ENCODE data around the gene LYZL6. TPM values are rescaled to one million over a fixed set of nuclear protein-coding genes. Genes with fewer than 3 reads are reported as not detected.
A peak's percentile ranks its signal among the peaks of the same experiment; 100 is the strongest.

The LYZL6 gene
- total and polyA plus RNA-seq, 4 experiments from 2014 or later, result not detected

DNA sequence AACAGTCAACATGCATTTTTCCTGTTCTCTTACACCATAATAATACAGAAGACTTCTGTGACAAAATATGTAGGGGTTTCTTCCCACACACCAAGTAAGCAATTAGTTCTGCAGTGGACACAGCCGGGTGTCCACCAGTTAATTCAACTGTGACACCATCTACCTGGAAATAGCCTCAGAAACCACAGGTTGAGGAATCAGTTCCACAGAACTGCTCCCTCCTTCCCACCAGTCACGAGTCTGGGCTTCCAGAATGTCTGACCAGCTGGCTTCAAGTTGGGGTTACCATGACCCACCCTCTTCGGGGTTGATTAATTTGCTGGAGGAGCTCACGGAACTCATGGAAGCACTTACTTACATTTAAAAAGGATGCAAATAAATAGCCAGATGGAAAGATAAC is 49.8 kb downstream of the LYZL6 start:
- ChIA-PET CTCF (ENCODE audit: partially characterized antibody) (no interaction called here), POLR2A (ENCODE audit: partially characterized antibody) (interaction anchor here (6.2 to 7.0 kb wide), 2 partner anchors 7 to 16 kb away, joined by 62 to 141 read pairs; partner anchors contain the start of gene CCL5)
- Mint-ChIP-seq H3K36me3 (no peaks in the 10 kb centered on the region), H3K27me3 (peaks cover 0 to 2% of the 10 kb centered on the region in 2 donors), H3K27ac (peak overlapping the region in 1 of 7 donors; percentile 81), H3K4me3 (no peak overlapping the region), H3K9me3 (peaks cover 0 to 3% (median 0%) of the 10 kb centered on the region in 8 donors), H3K4me1 (peaks cover 43 to 82% (median 66%) of the 10 kb centered on the region in 4 donors)
- Histone ChIP-seq H3K36me3 (ENCODE audit: insufficient read depth, low read length) (no peaks in the 10 kb centered on the region), H3K9me3 (ENCODE audit: control insufficient read depth in 1 of 2, low read length in 2 of 2) (no peaks in the 10 kb centered on the region), H3K27ac (ENCODE audit: low read depth, low read length) (no peak overlapping the region), H3K4me3 (ENCODE audit: low read length in 2 of 2) (no peak overlapping the region), H3K27me3 (ENCODE audit: insufficient read depth, low read length) (no peaks in the 10 kb centered on the region), H3K4me1 (ENCODE audit: insufficient read depth, low read length) (peaks cover 74% of the 10 kb centered on the region)
- DNase-seq, result no peak
- intact Hi-C loops (cut with micrococcal nuclease), result no loop called here

- Histone ChIP-seq H3K9me3 (ENCODE audit: control insufficient read depth in 1 of 2, low read length in 2 of 2) (no peaks in the 10 kb centered on the region), H3K4me3 (ENCODE audit: low read length in 2 of 2) (no peak overlapping the region), H3K4me1 (ENCODE audit: insufficient read depth, low read length) (peaks cover 68% of the 10 kb centered on the region), H3K36me3 (ENCODE audit: insufficient read depth, low read length) (no peaks in the 10 kb centered on the region), H3K27ac (ENCODE audit: low read depth, low read length) (no peak overlapping the region), H3K27me3 (ENCODE audit: insufficient read depth, low read length) (no peaks in the 10 kb centered on the region)
- Mint-ChIP-seq H3K27ac (peak overlapping the region; percentile 78 to 92 (median 90)), H3K36me3 (no peaks in the 10 kb centered on the region), H3K4me3 (peak overlapping the region in 5 of 8 donors; percentile 15 to 78 (median 45)), H3K4me1 (peaks cover 40 to 74% (median 62%) of the 10 kb centered on the region in 4 donors), H3K27me3 (peaks cover 0 to 2% of the 10 kb centered on the region in 2 donors), H3K9me3 (peaks cover 0 to 3% (median 0%) of the 10 kb centered on the region in 8 donors)
- intact Hi-C loops (cut with micrococcal nuclease), result no loop called here
- CTCF ChIA-PET (ENCODE audit: partially characterized antibody), result interaction anchor here (0.9 kb wide), 1 partner anchor 21 kb away, joined by 3 read pairs; no protein-coding TSS in a partner anchor
- POLR2A ChIA-PET (ENCODE audit: partially characterized antibody), result interaction anchor here (1.0 to 7.8 kb wide), 6 partner anchors 8 to 43 kb away, joined by 3 to 141 read pairs (median 29); partner anchors contain the start of genes CCL5 and HEATR9
- peak in 1 of 5 donors; percentile 75 for DNase-seq
Measured at GRCh38 chr17:35892091-35893035, 51.1 kb downstream of the LYZL6 start.

DNA sequence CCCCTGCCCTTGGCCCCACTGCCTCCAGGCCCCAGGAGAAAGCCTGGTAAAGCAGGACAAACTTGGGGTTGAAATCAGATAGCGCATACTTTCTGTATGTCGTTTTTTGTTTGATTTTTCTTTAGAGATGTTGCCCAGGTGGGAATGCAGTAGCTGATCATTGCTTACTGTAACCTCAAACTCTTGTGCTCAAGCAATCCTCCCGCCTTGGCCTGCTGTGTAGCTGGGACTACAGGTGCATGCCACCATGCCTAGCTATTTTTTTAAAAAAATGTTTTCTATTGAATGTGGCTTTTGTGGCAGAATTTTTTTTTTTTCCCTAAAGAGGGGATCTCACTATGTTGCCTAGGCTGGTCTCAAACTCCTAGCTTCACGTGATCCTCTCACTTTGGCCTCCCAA is 52.2 kb downstream of the LYZL6 start:
- H3K27me3 Mint-ChIP-seq, result peaks cover 0 to 2% of the 10 kb centered on the region in 2 donors
- H3K36me3 Mint-ChIP-seq, result no peaks in the 10 kb centered on the region
- H3K27ac ChIP-seq (ENCODE audit: low read depth, low read length), result peak overlapping the region; percentile 6
- H3K27me3 ChIP-seq (ENCODE audit: insufficient read depth, low read length), result no peaks in the 10 kb centered on the region
- peak in 2 of 5 donors; percentile 16 to 37 for DNase-seq
- H3K4me1 Mint-ChIP-seq, result peaks cover 40 to 69% (median 59%) of the 10 kb centered on the region in 4 donors
- ChIA-PET POLR2A (ENCODE audit: partially characterized antibody) (interaction anchor here (0.6 to 7.8 kb wide), 11 partner anchors 9 to 591 kb away, joined by 3 to 141 read pairs (median 10); partner anchors contain the start of genes CCL5, HEATR9, LYZL6 and RDM1), CTCF (ENCODE audit: partially characterized antibody) (interaction anchor here (0.7 to 2.3 kb wide), 3 partner anchors 9 to 52 kb away, joined by 3 to 11 read pairs (median 3); no protein-coding TSS in a partner anchor)
- H3K36me3 ChIP-seq (ENCODE audit: insufficient read depth, low read length), result no peaks in the 10 kb centered on the region
- no peak overlapping the region for H3K4me3 ChIP-seq (ENCODE audit: low read length in 2 of 2)
- peak overlapping the region; percentile 80 to 91 (median 87) for H3K27ac Mint-ChIP-seq
- intact Hi-C loops (cut with micrococcal nuclease), result no loop called here
- peaks cover 0 to 3% (median 0%) of the 10 kb centered on the region in 8 donors for H3K9me3 Mint-ChIP-seq
- peak overlapping the region in 4 of 8 donors; percentile 49 to 68 (median 56) for H3K4me3 Mint-ChIP-seq
- peaks cover 63% of the 10 kb centered on the region for H3K4me1 ChIP-seq (ENCODE audit: insufficient read depth, low read length)
- H3K9me3 ChIP-seq (ENCODE audit: control insufficient read depth in 1 of 2, low read length in 2 of 2), result no peaks in the 10 kb centered on the region

DNA sequence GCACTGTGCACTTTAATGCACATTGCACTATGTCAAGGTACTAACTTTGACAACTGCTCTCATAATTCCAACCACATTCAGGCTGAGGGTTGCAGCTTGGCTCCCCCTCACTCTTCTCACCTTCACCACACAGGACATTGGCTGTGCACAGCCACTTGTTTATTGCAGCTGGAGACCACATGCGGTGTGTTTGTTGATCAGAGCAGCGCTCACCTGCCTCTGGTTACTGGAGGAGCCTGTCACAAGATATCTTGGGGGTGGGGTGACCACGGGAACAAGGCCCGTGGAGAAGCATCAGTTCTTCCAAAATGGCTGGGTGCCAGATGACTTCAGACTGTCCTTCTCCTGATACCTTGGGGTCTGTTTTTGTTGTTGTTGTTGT is 52.7 kb downstream of the LYZL6 start:
- peaks cover 37 to 64% (median 54%) of the 10 kb centered on the region in 4 donors for H3K4me1 Mint-ChIP-seq
- H3K27ac Mint-ChIP-seq, result peak overlapping the region; percentile 80 to 91 (median 87)
- H3K4me1 ChIP-seq (ENCODE audit: insufficient read depth, low read length), result peaks cover 58% of the 10 kb centered on the region
- POLR2A ChIA-PET (ENCODE audit: partially characterized antibody), result interaction anchor here (0.6 to 7.8 kb wide), 12 partner anchors 10 to 835 kb away, joined by 3 to 141 read pairs (median 8); partner anchors contain the start of genes CCL5, HEATR9, LYZL6 and RDM1
- no peaks in the 10 kb centered on the region for H3K9me3 Mint-ChIP-seq
- H3K27me3 ChIP-seq (ENCODE audit: insufficient read depth, low read length), result no peaks in the 10 kb centered on the region
- peak overlapping the region; percentile 6 for H3K27ac ChIP-seq (ENCODE audit: low read depth, low read length)
- DNase-seq, result peak; percentile 72 to 83 (median 75)
- intact Hi-C loops (cut with micrococcal nuclease), result no loop called here
- H3K36me3 ChIP-seq (ENCODE audit: insufficient read depth, low read length), result no peaks in the 10 kb centered on the region
- CTCF ChIA-PET (ENCODE audit: partially characterized antibody), result interaction anchor here (0.7 to 2.3 kb wide), 8 partner anchors 10 to 259 kb away, joined by 3 to 11 read pairs (median 4); partner anchors contain the start of genes CCL5 and TAF15
- H3K4me3 ChIP-seq (ENCODE audit: low read length in 2 of 2), result no peak overlapping the region
- H3K9me3 ChIP-seq (ENCODE audit: control insufficient read depth in 1 of 2, low read length in 2 of 2), result no peaks in the 10 kb centered on the region
- no peaks in the 10 kb centered on the region for H3K27me3 Mint-ChIP-seq
- no peaks in the 10 kb centered on the region for H3K36me3 Mint-ChIP-seq
- H3K4me3 Mint-ChIP-seq, result peak overlapping the region in 6 of 8 donors; percentile 14 to 68 (median 52)

- intact Hi-C loops (cut with micrococcal nuclease), result no loop called here
- Histone ChIP-seq H3K9me3 (ENCODE audit: control insufficient read depth in 1 of 2, low read length in 2 of 2) (no peaks in the 10 kb centered on the region), H3K4me1 (ENCODE audit: insufficient read depth, low read length) (peaks cover 52% of the 10 kb centered on the region), H3K4me3 (ENCODE audit: low read length in 2 of 2) (no peak overlapping the region), H3K27ac (ENCODE audit: low read depth, low read length) (peak overlapping the region; percentile 19), H3K27me3 (ENCODE audit: insufficient read depth, low read length) (no peaks in the 10 kb centered on the region), H3K36me3 (ENCODE audit: insufficient read depth, low read length) (no peaks in the 10 kb centered on the region)
- Mint-ChIP-seq H3K27ac (peak overlapping the region; percentile 75 to 95 (median 87)), H3K4me3 (peak overlapping the region in 5 of 8 donors; percentile 21 to 70 (median 58)), H3K27me3 (no peaks in the 10 kb centered on the region), H3K4me1 (peaks cover 34 to 57% (median 48%) of the 10 kb centered on the region in 4 donors), H3K36me3 (peaks cover 0 to 2% of the 10 kb centered on the region in 2 donors), H3K9me3 (no peaks in the 10 kb centered on the region)
- CTCF ChIA-PET (ENCODE audit: partially characterized antibody), result interaction anchor here (0.7 to 2.3 kb wide), 9 partner anchors 10 to 260 kb away, joined by 3 to 11 read pairs (median 4); partner anchors contain the start of genes CCL5 and TAF15
- peak in 1 of 5 donors; percentile 36 for DNase-seq
- POLR2A ChIA-PET (ENCODE audit: partially characterized antibody), result interaction anchor here (0.7 to 7.8 kb wide), 14 partner anchors 10 to 836 kb away, joined by 3 to 141 read pairs (median 6); partner anchors contain the start of genes CCL5, HEATR9, LYZL6 and RDM1
Measured at GRCh38 chr17:35889818-35890773, 53.4 kb downstream of the LYZL6 start.

GRCh38 chr17:35889241-35889640 is 54.3 kb downstream of the LYZL6 start:
- H3K4me3 ChIP-seq (ENCODE audit: low read length in 2 of 2), result no peak overlapping the region
- no peaks in the 10 kb centered on the region for H3K9me3 ChIP-seq (ENCODE audit: control insufficient read depth in 1 of 2, low read length in 2 of 2)
- H3K27me3 Mint-ChIP-seq, result no peaks in the 10 kb centered on the region
- H3K4me1 ChIP-seq (ENCODE audit: insufficient read depth, low read length), result peaks cover 52% of the 10 kb centered on the region
- ChIA-PET POLR2A (ENCODE audit: partially characterized antibody) (interaction anchor here (1.1 to 7.8 kb wide), 8 partner anchors 11 to 713 kb away, joined by 4 to 141 read pairs (median 12); partner anchors contain the start of genes CCL5, HEATR9, RDM1 and TAF15), CTCF (ENCODE audit: partially characterized antibody) (interaction anchor here (1.2 to 2.3 kb wide), 5 partner anchors 10 to 261 kb away, joined by 4 to 10 read pairs (median 4); partner anchors contain the start of genes CCL5 and TAF15)
- H3K36me3 ChIP-seq (ENCODE audit: insufficient read depth, low read length), result no peaks in the 10 kb centered on the region
- no peak overlapping the region for H3K27ac ChIP-seq (ENCODE audit: low read depth, low read length)
- H3K9me3 Mint-ChIP-seq, result no peaks in the 10 kb centered on the region
- peaks cover 0 to 2% of the 10 kb centered on the region in 2 donors for H3K36me3 Mint-ChIP-seq
- H3K4me3 Mint-ChIP-seq, result peak overlapping the region in 4 of 8 donors; percentile 24 to 65 (median 46)
- no peaks in the 10 kb centered on the region for H3K27me3 ChIP-seq (ENCODE audit: insufficient read depth, low read length)
- H3K4me1 Mint-ChIP-seq, result peaks cover 34 to 55% (median 45%) of the 10 kb centered on the region in 4 donors
- DNase-seq, result peak in 3 of 5 donors; percentile 24 to 41 (median 39)
- H3K27ac Mint-ChIP-seq, result peak overlapping the region; percentile 73 to 95 (median 81)
- intact Hi-C loops (cut with micrococcal nuclease), result no loop called here

Measured in CD4-positive, alpha-beta memory T cell (primary cell).